Prostate gland (tissue), 2 donors: ENCODE results near the gene XRRA1. TPM values are rescaled to one million over a fixed set of nuclear protein-coding genes. Genes with fewer than 3 reads are reported as not detected.

ENCODE experiments used
- DNase-seq: peaks from one replicate; pipeline ENCODE4 v3.0.0-alpha.2; 2019; ENCODE audit warnings: low spot score
- H3K27ac ChIP-seq, 2 donors: fragments of 200-600 bp; sonication (generic); 2 replicates each; pipeline ENCODE4 v1.5.1; 2017 to 2019
- H3K27me3 ChIP-seq: fragments of 200-600 bp; sonication (generic); replicated peaks from 2 replicates; pipeline ENCODE4 v1.5.1; 2019; ENCODE audit not compliant: insufficient read depth
- H3K36me3 ChIP-seq, 2 donors: fragments of 200-600 bp; sonication (generic); 1 replicate in 1 of 2; 2 replicates in 1 of 2; pipeline versions ENCODE4 v1.5.1 to v1.8.1; 2017 to 2019
- H3K4me1 ChIP-seq: fragments of 200-600 bp; sonication (generic); replicated peaks from 2 replicates; pipeline ENCODE4 v1.5.1; 2019
- H3K4me3 ChIP-seq, 2 donors: fragments of 200-600 bp; sonication (generic); 2 replicates each; pipeline ENCODE4 v1.5.1; 2017 to 2019
- H3K9me3 ChIP-seq: fragments of 200-600 bp; sonication (generic); 2 replicates; pipeline ENCODE4 v1.5.1; 2017
- POLR2A ChIP-seq: fragments of 450-650 bp; IDR thresholded peaks from one replicate; pipeline ENCODE4 v1.6.1; 2016; ENCODE audit warnings: antibody characterized with exemption, mild to moderate bottlenecking
- POLR2AphosphoS5 ChIP-seq: sonication (generic); formaldehyde crosslinking; IDR thresholded peaks from one replicate; pipeline ENCODE4 v1.6.1; 2017; ENCODE audit warnings: antibody characterized with exemption
- WGBS: methylation state at CpG from one replicate; pipeline ENCODE4 v1.1.5; 2018; 5-methylcytosine and 5-hydroxymethylcytosine counted together
- intact Hi-C: fragments of 100-400 bp; cut with DNase I; formaldehyde crosslinking; loops from one replicate; pipeline ENCODE4 v1.14.2; 2022
- total RNA-seq, 2 donors: library from RNA; depleted of rRNA; stranded (reverse); fragments of >200 nt; gene quantifications; one replicate each; pipeline ENCODE4 v1.1.0, GENCODE V29; 2016
- TF ChIP-seq, protein P1 (sequence below), 4 experiments: fragments of 200-600 bp in 2 of 4; fragments of 450-650 bp in 2 of 4; sonication (generic) in 2 of 4; IDR thresholded peaks; 1 replicate in 3 of 4; 2 replicates in 1 of 4; pipeline ENCODE4 v1.5.1; 2016 to 2019; ENCODE audit warnings: antibody characterized with exemption in 4 of 4, mild to moderate bottlenecking in 2 of 4, moderate library complexity in 2 of 4

XRRA1 gene
- total RNA-seq, 2 donors from 2014 or later, result 16.2 to 52.1 TPM

DNA sequence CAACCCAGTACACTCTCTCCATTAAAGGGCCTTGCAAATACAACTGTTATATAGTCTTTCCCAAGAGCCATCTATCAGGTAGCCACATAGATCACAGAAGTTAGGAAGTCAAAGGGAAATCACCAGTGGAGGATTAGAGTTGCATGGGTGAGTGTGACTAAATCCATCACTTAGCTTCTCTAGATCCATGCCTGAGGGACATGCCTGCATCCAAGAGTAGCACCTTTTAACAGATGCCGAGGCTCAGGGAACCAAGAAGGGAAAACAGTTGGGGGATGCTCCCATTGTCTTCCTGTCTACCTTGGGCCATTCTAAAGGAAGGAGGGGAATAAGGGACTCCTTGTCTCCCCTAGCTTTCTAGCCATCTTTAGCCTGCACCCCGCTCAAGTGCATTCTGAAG lies 77.9 kb downstream of the XRRA1 start:
- no peaks in the 10 kb centered on the region for H3K27me3 ChIP-seq
- no peaks in the 10 kb centered on the region for H3K36me3 ChIP-seq
- intact Hi-C loops, result no loop called here
- TF ChIP-seq, protein P1, sequence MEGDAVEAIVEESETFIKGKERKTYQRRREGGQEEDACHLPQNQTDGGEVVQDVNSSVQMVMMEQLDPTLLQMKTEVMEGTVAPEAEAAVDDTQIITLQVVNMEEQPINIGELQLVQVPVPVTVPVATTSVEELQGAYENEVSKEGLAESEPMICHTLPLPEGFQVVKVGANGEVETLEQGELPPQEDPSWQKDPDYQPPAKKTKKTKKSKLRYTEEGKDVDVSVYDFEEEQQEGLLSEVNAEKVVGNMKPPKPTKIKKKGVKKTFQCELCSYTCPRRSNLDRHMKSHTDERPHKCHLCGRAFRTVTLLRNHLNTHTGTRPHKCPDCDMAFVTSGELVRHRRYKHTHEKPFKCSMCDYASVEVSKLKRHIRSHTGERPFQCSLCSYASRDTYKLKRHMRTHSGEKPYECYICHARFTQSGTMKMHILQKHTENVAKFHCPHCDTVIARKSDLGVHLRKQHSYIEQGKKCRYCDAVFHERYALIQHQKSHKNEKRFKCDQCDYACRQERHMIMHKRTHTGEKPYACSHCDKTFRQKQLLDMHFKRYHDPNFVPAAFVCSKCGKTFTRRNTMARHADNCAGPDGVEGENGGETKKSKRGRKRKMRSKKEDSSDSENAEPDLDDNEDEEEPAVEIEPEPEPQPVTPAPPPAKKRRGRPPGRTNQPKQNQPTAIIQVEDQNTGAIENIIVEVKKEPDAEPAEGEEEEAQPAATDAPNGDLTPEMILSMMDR (IDR thresholded peaks at IDR 0.05), result no peak
- TF ChIP-seq POLR2AphosphoS5 (no peak), POLR2A (no peak)
- WGBS, result 100% methylated on average over 2 of the region's 2 CpGs
- H3K4me3 ChIP-seq, result no peak overlapping the region
- DNase-seq, result no peak
- no peak overlapping the region for H3K27ac ChIP-seq
- no peaks in the 10 kb centered on the region for H3K4me1 ChIP-seq
- H3K9me3 ChIP-seq, result peaks cover 4% of the 10 kb centered on the region

DNA sequence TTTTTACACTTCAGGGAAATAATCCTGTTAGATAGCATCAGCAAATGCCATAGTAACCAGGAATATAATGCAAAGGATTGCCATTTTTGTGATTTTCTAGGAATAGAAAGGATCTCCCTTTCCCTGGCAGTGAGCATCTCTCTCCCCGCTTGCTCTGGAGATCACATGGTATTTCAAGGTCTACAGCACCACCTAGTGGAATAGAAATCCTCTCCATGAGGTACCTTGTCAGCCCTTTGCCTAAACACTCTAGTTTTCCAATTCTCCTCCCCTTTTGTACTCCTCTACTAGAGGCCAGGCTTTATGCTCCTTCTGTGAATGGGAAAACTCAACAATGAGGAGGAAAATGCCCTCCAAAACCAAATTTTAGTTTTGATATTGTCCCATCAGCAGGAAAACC lies 78.4 kb downstream of the XRRA1 start:
- Histone ChIP-seq H3K9me3 (peaks cover 5% of the 10 kb centered on the region), H3K27me3 (no peaks in the 10 kb centered on the region), H3K36me3 (no peaks in the 10 kb centered on the region), H3K4me3 (no peak overlapping the region), H3K27ac (no peak overlapping the region), H3K4me1 (no peaks in the 10 kb centered on the region)
- TF ChIP-seq POLR2A (no peak), POLR2AphosphoS5 (no peak)
- TF ChIP-seq, protein P1 (IDR thresholded peaks at IDR 0.05), result no peak
- intact Hi-C loops, result no loop called here
- WGBS, result 96% methylated on average over 1 of the region's 1 CpG
- no peak for DNase-seq

DNA sequence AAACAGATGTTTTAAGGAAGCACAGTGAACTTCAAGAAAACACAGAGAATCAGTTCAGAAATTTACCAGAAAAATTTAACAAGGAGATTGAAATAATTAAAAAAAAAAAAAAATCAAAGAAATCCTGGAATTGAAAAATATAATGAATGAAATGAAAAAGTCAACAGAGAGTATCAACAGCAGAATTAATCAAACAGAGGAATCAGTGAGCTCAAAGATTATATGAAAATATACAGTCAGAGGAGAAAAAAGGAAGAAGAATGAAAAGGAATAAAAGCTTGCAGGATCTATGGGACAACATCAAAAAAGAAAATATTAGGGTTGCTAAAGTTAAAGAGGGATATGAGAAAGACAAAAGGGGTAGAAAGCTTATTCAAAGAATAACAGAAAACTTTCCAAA lies 82.3 kb downstream of the XRRA1 start:
- DNase-seq, result no peak
- Histone ChIP-seq H3K27me3 (no peaks in the 10 kb centered on the region), H3K9me3 (peaks cover 5% of the 10 kb centered on the region)

GRCh38 chr11:74863410-74863809 lies 85.5 kb downstream of the XRRA1 start:
- peaks cover 5% of the 10 kb centered on the region for H3K9me3 ChIP-seq
- H3K27me3 ChIP-seq, result no peaks in the 10 kb centered on the region
- no peak for DNase-seq
- H3K36me3 ChIP-seq, result no peaks in the 10 kb centered on the region
- WGBS, result 95% methylated on average over 2 of the region's 2 CpGs
- intact Hi-C loops, result no loop called here
- no peak overlapping the region for H3K27ac ChIP-seq
- H3K4me1 ChIP-seq, result no peaks in the 10 kb centered on the region
- no peak for TF ChIP-seq POLR2A
- no peak for TF ChIP-seq POLR2AphosphoS5
- TF ChIP-seq, protein P1 (IDR thresholded peaks at IDR 0.05), result no peak
- no peak overlapping the region for H3K4me3 ChIP-seq

More for the DNA sequence above, 82.3 kb downstream of the XRRA1 start:
- TF ChIP-seq POLR2A (no peak), POLR2AphosphoS5 (no peak)
- TF ChIP-seq, protein P1 (IDR thresholded peaks at IDR 0.05), result no peak
- H3K4me1 ChIP-seq, result no peaks in the 10 kb centered on the region
- H3K36me3 ChIP-seq, result no peaks in the 10 kb centered on the region
- intact Hi-C loops, result no loop called here
- H3K27ac ChIP-seq, result no peak overlapping the region
- H3K4me3 ChIP-seq, result no peak overlapping the region

GRCh38 chr11:74860743-74861142 lies 88.1 kb downstream of the XRRA1 start:
- H3K27ac ChIP-seq, result no peak overlapping the region
- no peak for DNase-seq
- H3K9me3 ChIP-seq, result no peaks in the 10 kb centered on the region
- no peaks in the 10 kb centered on the region for H3K27me3 ChIP-seq
- no peaks in the 10 kb centered on the region for H3K36me3 ChIP-seq
- no peaks in the 10 kb centered on the region for H3K4me1 ChIP-seq
- TF ChIP-seq, protein P1 (IDR thresholded peaks at IDR 0.05), result no peak
- TF ChIP-seq POLR2AphosphoS5 (no peak), POLR2A (no peak)
- intact Hi-C loops, result no loop called here
- H3K4me3 ChIP-seq, result no peak overlapping the region
